AG08395 (cell line): ENCODE measurements around the gene SHISAL2B.
"Not testable (repeated sequence)": the region's sequence is repeated elsewhere in the genome, so short reads cannot be mapped to it uniquely, and the experiment has no call there.

Source experiments
- DNase-seq: peaks from one replicate; pipeline ENCODE4 v3.0.0; 2012; ENCODE audit warnings: mixed read lengths, low spot score

Gene SHISAL2B

GRCh38 chr5:64690417-64691151, at the start of gene SHISAL2B:
TSS of gene SHISAL2B (plus strand) at chr5:64690503. CDS start at chr5:64690624, 121 bp downstream.
- DNase-seq = no peak

- no peak for DNase-seq
Observed at GRCh38 chr5:64644831-64645230, 45.5 kb upstream of the SHISAL2B start.

DNA sequence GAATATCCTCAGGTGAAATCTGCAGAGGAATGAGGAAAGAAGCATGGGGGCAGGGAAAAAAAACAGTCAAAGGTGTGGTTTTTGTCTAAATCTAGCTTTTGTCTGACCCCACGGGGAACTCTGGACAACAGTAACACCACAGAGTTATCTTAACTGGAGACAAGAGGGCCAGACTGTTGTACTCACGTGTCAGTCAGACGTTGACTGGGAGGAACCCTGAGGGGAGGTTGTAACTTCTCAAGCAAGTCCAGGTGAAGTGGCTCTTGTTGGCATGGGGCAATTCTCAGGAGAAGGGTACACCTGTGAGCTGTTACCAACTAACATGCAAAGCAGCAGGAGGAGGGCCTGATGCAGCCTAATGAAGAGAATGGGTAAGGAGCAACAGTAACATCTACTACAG, 44.1 kb upstream of the SHISAL2B start:
- DNase-seq = no peak

DNA sequence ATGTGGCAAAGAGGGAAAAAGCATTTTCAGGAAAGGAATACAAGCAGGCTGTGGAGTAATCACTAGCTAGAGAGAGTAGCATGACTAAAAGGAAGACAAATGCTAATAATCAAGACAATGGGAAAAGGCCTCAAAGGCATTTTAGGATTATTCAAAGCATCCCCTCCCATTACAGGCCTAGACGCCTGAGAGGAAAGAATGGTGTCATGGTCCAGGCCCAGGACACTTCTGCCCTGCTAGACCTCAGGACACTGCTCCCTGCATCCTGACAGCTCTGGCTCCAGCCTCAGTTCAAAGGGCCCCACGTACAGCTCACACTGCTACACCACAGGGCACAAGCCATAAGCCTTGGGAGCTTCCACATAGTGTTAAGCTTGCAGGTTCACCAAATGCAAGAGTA, 40.8 kb upstream of the SHISAL2B start:
- DNase-seq = no peak

DNA sequence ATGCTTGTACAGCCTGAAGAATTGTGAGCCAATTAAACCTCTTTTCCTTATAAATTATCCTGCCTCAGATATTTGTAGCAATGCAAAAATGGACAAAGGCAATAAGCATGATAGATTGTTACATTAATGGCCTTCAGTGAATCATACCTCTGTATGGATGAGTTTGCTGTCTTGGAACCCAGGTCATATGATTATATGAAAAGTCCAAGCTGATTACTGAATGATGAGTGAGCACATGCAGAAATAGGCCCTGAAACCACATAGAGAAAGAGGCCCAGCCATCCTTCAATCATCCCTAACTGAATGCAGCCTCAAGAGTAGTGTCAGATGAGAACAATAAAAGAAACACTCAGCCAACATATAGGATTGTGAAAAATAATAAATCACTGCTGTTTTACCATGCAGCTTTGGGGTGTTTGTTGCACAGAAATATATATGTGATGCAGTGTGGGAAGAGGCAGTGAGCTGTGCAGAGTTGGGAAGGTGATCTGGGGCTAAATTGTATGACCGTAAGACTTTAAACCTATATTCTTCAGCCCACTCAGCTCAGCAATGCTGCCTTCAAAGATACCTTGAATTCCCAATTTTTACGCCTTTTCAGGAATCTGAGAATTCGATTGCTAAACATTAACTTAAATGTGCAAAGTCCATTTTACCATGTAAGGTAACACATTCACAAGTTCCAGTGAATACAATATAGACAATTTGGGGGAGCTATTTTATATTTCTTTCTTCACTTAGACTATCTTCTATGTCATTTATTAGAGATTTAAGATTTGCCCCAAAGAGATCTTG, 36.3 kb upstream of the SHISAL2B start:
- no peak for DNase-seq

- DNase-seq = no peak
Observed at GRCh38 chr5:64654561-64654938, 35.8 kb upstream of the SHISAL2B start.

- no peak for DNase-seq
Observed at GRCh38 chr5:64655596-64655995, 34.7 kb upstream of the SHISAL2B start.

DNA sequence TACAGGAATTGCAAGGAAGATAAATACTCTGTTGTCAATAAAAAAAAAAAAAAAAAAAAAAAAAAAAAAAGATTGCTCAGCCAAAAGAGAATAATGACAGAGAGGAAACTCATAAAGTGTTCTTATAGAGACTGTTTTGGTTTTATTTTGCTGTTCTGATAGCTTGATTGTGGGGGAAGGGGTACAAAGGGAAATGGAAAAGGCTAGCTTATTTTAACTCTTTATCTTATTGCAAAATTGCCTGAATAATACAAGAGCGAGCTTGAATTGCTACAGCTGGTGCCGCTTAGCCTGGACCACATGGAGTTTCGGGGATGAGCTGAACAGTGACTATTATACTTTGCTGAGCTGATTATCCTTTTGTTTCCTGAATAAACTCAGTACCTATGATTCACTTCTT, 31.0 kb upstream of the SHISAL2B start:
- no peak for DNase-seq

GRCh38 chr5:64663181-64663580, 27.1 kb upstream of the SHISAL2B start:
- not testable (repeated sequence) for DNase-seq

GRCh38 chr5:64665243-64665642, 25.1 kb upstream of the SHISAL2B start:
- no peak for DNase-seq

DNA sequence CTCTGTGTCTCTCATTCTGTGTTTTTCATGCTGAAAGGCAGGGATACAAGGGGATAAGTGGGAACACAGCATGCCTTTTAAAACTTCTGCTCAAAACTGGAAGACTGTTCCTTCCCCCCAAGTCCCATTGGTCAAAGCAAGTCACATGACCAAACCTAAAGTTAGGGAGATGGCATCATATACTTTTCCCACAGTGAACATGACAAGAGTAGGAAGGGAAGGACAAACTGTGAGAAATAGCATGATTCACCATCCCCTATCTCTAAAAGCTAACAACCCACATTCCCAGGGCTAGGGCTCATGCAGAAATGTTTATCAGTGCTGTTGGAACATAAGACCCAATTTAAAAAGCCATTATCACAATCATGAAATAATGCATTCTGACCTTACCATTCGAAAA, 24.2 kb upstream of the SHISAL2B start:
- no peak for DNase-seq

GRCh38 chr5:64667068-64667467, 23.2 kb upstream of the SHISAL2B start:
- no peak for DNase-seq

DNA sequence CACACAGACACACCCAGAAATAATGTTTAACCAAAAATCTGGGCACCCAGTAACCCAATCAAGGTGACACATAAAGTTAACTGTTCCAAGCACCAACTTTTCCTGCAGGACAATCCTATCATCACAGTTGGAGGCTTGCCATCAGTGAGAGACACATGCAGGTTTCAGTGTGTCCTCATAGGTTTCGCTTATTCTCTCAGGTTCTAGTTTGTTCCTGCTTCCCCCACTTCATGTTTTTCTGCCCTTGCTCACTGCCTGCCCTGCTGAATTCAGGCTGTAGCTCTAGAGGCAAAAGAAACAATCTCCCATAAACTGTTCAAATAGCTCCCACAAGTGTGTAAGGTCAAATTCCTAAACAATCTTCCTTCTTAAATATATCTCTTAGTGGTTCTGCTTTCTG, 20.0 kb upstream of the SHISAL2B start:
- no peak for DNase-seq

- DNase-seq = no peak
Observed at GRCh38 chr5:64671678-64672077, 18.6 kb upstream of the SHISAL2B start.

DNA sequence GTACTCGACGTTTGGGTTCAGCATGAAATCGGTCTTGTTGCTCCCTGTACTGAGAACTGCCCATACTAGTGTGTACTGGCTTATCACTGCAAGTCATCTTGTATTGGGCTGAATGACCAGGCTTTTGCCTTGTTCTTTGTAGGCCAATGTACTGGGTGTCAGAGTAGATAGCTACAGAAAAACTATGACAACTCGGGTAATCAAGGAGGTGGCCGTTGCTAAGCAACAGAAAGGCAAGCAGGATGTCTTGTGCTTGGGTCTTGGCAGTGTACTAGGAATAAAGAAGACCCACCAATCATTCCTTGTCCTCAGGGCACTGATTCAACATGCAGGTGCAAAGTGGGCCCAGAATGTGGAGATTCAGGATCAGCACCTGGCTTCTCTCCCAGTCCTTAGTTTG, 11.9 kb upstream of the SHISAL2B start:
- no peak for DNase-seq

GRCh38 chr5:64680289-64680688, 10.0 kb upstream of the SHISAL2B start:
- no peak for DNase-seq

DNA sequence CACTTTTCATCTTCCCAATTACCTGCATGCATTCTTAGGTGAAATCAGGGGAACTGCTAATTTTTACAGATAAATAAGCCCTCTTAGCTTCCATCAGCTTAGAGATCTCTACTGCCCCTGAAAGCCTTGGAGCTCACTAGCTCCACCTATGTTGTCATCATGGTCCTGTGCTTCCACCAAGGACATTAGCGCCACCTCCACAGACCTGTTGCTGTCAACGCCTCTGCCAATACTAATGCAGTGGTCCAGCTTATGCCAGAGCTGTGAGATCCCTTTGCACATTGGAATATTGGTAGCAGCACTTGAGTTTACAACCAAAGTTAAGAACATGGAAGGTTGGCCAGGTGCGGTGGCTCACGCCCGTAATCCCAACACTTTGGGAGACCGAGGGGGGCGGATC, 7.7 kb upstream of the SHISAL2B start:
- DNase-seq = no peak

DNA sequence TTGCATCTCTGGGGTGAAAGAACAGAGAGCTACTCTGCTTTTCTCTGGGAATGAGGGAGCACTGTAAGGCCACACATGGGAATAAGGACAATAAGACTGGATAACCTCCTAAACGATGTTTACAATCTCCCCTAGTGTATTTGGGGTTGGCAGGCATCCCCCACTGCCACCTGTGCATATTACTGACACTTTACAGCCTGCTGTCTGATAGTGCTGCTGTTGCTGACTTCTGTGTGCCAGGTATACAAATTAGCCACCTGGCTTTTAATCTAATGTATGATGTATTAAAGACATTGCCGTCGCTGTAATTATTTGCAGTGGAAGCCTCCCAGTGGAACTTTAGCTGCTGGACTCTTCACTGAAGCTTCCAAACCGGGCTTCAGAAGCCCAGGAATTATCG, 4.4 kb upstream of the SHISAL2B start:
- no peak for DNase-seq

- DNase-seq = no peak
Observed at GRCh38 chr5:64688391-64688790, 1.9 kb upstream of the SHISAL2B start.

DNA sequence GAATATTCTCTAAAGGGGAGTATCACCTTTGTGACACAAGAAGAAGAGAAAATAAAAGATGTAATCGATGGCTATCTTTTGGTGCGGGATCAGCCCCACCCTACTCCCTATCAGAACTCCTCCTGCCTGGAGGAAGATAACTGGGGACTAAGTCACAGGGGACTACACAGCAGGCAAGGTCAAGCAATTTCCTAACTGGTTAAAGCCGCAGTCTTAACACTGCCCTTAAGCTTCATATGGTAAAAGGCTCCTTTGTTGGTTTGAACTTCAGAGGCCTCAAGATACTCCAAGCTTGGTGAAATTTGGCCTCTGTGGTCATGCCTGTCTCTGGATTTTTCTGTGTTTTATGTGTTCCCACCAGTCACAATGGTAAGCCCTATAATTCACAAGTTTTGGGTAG, 1.3 kb upstream of the SHISAL2B start:
- no peak for DNase-seq

DNA sequence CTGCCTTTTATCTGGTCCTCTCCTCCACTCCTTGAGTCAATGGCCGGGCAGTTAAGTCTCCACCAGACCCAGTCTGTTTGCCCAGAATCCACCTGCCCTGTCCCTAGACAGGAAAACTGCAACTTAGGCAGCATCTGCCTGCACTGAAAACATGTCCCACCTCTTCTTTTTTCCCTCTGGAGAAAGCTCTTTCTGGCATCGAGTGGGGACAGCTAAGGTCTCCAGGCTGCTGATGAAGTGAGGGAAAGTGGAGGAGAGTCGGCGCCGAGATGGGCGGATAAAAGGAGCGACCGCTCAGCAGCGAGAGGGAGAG, 243 bp upstream of the SHISAL2B start:
- DNase-seq = no peak

- DNase-seq = no peak
Observed at GRCh38 chr5:64691291-64691690, 988 bp downstream of the SHISAL2B start.

- no peak for DNase-seq
Observed at GRCh38 chr5:64693636-64694035, 3.3 kb downstream of the SHISAL2B start.

DNA sequence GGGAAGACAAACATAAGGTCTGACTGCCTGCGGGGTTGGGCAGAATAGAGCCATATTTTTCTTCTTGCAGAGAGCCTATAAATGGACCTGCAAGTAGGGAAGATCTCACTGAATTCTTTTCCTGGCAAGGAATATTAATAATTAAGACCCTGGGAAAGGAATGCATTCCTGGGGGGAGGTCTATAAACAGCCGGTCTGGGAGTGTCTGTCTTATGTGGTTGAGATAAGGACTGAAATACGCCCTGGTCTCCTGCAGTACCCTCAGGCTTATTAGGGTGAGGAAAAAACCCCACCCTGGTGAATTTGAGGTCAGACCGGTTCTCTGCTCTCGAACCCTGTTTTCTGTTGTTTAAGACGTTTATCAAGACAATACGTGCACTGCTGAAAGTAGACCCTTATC, 6.1 kb downstream of the SHISAL2B start:
- not testable (repeated sequence) for DNase-seq
